ENCODE data around the gene CISD1. TPM values are rescaled to one million over a fixed set of nuclear protein-coding genes. Genes with fewer than 3 reads are reported as not detected.

Gene CISD1
- total RNA-seq, 1 experiment from 2014 or later, result 46.6 TPM

DNA sequence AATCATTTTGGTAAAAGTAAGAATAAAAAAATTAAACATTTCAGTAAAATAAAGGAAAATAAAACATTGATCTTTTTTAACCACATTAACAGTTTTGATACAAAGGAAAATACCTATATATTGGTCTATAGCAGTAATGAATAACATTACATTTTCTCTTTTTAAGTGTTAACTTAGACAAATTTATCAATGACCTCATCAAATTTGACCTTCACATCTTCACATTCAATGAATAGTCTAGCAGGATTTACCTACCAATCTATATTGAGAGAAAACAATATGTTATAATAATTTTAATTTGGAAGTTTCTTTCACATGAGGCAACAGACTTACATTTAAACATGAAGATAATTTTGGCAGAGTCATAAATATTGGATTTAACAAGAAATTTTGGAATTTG, 47.9 kb downstream of the CISD1 start:
- no peaks in the 10 kb centered on the region for H3K4me1 Mint-ChIP-seq
- ChIA-PET POLR2A (no interaction called here), CTCF (no interaction called here)
- no peak overlapping the region for H3K27ac Mint-ChIP-seq
- no peak for DNase-seq (ENCODE audit: low spot score)
- ATAC-seq, result no peak
- TF ChIP-seq, protein P1, sequence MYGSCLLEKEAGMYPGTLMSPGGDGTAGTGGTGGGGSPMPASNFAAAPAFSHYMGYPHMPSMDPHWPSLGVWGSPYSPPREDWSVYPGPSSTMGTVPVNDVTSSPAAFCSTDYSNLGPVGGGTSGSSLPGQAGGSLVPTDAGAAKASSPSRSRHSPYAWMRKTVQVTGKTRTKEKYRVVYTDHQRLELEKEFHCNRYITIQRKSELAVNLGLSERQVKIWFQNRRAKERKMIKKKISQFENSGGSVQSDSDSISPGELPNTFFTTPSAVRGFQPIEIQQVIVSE (CRISPR knock-in tag; IDR thresholded peaks at IDR 0.05; ENCODE audit: borderline replicate concordance), result no peak
- no peak for TF ChIP-seq NFATC4 (CRISPR knock-in tag; IDR thresholded peaks at IDR 0.05)
- no peak for TF ChIP-seq ZNF416 (CRISPR knock-in tag; IDR thresholded peaks at IDR 0.05)
- H3K9me3 Mint-ChIP-seq, result no peaks in the 10 kb centered on the region
- H3K36me3 Mint-ChIP-seq, result no peaks in the 10 kb centered on the region
- no peaks in the 10 kb centered on the region; the same call in 1 of the 2 replicates for H3K27me3 Mint-ChIP-seq (ENCODE audit: low read depth)
- no peak overlapping the region for H3K4me3 Mint-ChIP-seq

- CTCF ChIA-PET, result no interaction called here
- TF ChIP-seq ZNF219 (CRISPR knock-in tag; IDR thresholded peaks at IDR 0.05; ENCODE audit: borderline replicate concordance), result no peak
- no peak for TF ChIP-seq ATF2 (CRISPR knock-in tag; IDR thresholded peaks at IDR 0.05; ENCODE audit: borderline replicate concordance, low read depth)
- no peak for TF ChIP-seq NFATC4 (CRISPR knock-in tag; IDR thresholded peaks at IDR 0.05)
- TF ChIP-seq, protein P2, sequence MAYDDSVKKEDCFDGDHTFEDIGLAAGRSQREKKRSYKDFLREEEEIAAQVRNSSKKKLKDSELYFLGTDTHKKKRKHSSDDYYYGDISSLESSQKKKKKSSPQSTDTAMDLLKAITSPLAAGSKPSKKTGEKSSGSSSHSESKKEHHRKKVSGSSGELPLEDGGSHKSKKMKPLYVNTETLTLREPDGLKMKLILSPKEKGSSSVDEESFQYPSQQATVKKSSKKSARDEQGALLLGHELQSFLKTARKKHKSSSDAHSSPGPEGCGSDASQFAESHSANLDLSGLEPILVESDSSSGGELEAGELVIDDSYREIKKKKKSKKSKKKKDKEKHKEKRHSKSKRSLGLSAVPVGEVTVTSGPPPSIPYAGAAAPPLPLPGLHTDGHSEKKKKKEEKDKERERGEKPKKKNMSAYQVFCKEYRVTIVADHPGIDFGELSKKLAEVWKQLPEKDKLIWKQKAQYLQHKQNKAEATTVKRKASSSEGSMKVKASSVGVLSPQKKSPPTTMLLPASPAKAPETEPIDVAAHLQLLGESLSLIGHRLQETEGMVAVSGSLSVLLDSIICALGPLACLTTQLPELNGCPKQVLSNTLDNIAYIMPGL (CRISPR knock-in tag; IDR thresholded peaks at IDR 0.05), result no peak
- TF ChIP-seq CBFB (CRISPR knock-in tag; IDR thresholded peaks at IDR 0.05; ENCODE audit: low read depth), result no peak
- TF ChIP-seq NR2C2 (CRISPR knock-in tag; IDR thresholded peaks at IDR 0.05), result no peak
- no peak for TF ChIP-seq FOXK1 (CRISPR knock-in tag; IDR thresholded peaks at IDR 0.05)
- TF ChIP-seq FOXP4 (CRISPR knock-in tag; IDR thresholded peaks at IDR 0.05), result no peak
- TF ChIP-seq, protein P3, sequence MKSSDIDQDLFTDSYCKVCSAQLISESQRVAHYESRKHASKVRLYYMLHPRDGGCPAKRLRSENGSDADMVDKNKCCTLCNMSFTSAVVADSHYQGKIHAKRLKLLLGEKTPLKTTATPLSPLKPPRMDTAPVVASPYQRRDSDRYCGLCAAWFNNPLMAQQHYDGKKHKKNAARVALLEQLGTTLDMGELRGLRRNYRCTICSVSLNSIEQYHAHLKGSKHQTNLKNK (CRISPR knock-in tag; IDR thresholded peaks at IDR 0.05), result no peak
- no peak for TF ChIP-seq SOX15 (CRISPR knock-in tag; IDR thresholded peaks at IDR 0.05)
- no peak for TF ChIP-seq MXD4 (CRISPR knock-in tag; IDR thresholded peaks at IDR 0.05; ENCODE audit: borderline replicate concordance)
- TF ChIP-seq JAZF1 (CRISPR knock-in tag; IDR thresholded peaks at IDR 0.05), result no peak
- no peak for TF ChIP-seq SMAD4 (CRISPR knock-in tag; IDR thresholded peaks at IDR 0.05)
- TF ChIP-seq TEAD4 (CRISPR knock-in tag; IDR thresholded peaks at IDR 0.05), result no peak
- no peak for TF ChIP-seq ATF6 (CRISPR knock-in tag; IDR thresholded peaks at IDR 0.05)
- no peak for TF ChIP-seq OVOL2 (CRISPR knock-in tag; IDR thresholded peaks at IDR 0.05; ENCODE audit: borderline replicate concordance)
- POLR2A ChIA-PET, result no interaction called here
- Mint-ChIP-seq H3K4me1 (0 out of 2 replicates have a peak, but pooled peaks cover 2% of the 10 kb centered on the region), H3K9me3 (no peaks in the 10 kb centered on the region), H3K36me3 (no peaks in the 10 kb centered on the region), H3K4me3 (no peak overlapping the region), H3K27ac (no peak overlapping the region), H3K27me3 (ENCODE audit: low read depth) (no peaks in the 10 kb centered on the region; the same call in 1 of the 2 replicates)
- no peak for ATAC-seq
- DNase-seq (ENCODE audit: low spot score), result no peak
These were observed 49.4 kb downstream of the CISD1 start for GRCh38 chr10:58318346-58318745.

Measured in WTC11 (cell line).